GM18909 (cell line): ENCODE results near the gene WDR49.

ENCODE experiments used
- ATAC-seq: cut with Tn5 transposase; IDR thresholded peaks from one replicate; pipeline ENCODE4 v1.9.1; 2021; ENCODE audit warnings: mild to moderate bottlenecking; ENCODE audit not compliant: unreplicated experiment, poor library complexity

WDR49 gene

DNA sequence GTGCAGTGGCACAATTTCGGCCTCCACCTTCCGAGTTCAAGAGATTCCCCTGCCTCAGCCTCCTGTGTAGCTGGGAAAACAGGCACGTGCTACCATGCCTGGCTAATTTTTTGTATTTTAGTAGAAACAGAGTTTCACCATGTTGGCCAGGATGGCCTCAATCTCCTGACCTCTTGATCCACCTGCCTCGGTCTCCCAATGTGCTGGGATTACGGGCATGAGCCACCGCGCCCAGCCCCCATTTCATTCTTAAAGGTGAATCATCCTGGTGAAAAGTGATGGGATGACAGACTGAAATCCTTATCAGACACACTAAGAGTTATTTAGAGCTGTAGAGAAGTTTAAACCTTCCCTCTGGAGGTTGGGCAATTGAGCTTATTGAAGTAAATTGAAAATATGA lies 155.8 kb downstream of the WDR49 start:
- no peak for ATAC-seq

DNA sequence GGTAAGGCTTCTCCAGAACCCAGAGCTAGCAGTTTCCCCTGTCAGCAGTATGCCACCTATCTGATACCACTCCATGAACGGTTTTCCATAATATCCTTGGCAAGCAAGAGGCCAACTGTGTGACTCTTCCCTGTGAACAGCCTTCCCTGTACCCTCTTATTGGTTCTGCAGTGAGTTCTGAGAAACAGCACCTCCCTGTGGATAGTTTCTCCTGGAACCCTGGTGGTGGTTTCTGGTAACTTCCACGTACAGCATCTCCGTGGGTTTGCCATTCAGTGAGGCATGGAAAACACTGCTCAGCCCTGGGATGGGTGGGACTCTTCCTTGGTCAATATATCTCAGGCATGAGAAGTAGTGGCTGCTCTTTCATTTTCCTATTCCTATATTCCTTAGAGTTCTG lies 160.5 kb downstream of the WDR49 start:
- peak; percentile 42 for ATAC-seq

DNA sequence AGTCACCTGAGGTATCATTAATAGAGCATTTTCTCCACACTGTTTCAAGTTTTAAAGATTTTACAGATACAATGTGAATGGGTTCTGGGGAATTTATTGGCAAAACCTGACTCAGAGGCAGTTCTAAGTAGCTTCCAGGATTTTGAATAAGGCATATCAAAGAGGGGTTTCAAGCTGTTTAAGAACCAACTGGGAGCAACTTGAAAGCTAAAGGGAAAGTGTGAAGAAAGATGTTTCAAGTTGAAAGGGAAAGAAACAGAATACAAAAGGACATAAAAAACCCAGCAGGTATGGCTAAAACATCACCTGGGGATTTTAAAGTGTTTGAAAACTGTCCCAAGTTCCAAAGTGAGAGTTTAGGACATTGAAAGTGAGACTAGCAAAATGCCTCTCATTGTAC lies 162.1 kb downstream of the WDR49 start:
- ATAC-seq = no peak

DNA sequence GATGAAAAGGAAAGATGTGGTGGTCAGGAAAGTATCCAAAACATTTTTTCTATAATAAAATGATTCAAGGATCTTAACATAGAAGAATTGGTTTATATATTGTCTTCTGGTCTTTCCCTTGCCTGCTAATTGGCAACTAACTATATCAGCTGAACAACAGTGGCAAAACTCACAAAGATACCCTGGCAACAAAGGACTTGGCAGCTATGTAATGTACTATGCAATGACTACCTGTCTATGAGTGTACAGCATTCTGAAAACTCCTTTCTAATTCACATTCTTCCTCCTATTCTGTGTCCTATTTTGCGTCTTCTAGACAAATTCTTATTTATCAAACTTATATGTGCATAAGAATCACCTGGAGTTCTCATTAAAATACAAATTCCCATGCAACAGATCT lies 164.2 kb downstream of the WDR49 start:
- ATAC-seq = no peak

DNA sequence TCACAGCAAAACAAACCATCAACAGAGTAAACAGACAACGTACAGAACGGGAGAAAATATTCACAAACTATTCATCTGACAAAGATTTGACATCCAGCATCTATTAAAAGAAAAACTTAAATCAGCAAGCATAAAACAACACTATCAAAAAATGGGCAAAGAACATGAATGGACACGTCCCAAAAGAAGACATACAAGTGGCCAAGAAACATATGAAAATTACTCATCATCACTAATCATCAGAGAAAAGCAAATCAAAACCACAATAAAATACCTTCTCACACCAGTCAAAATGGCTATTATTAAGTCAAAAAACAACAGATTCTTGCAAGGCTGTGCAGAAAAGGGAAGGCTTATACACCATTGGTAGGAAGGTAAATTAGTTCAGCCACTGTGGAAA lies 166.2 kb downstream of the WDR49 start:
- no peak for ATAC-seq

DNA sequence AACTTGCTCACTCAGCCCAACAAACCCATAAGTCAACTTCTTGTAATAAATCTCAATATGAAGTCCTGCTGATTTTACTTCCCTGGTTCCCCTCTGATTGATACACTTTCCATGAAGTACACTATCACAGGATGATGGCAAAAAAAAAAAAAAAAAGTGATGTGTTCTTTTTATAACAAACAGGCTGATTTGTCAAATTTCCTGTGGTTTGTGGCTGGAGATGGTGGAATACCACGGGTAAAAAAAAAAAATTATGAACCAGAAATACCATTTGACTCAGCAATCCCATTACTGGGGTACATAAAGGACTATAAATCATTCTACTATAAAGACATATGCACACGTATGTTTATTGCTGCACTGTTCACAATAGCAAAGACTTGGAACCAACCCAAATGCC lies 169.2 kb downstream of the WDR49 start:
- no peak for ATAC-seq

DNA sequence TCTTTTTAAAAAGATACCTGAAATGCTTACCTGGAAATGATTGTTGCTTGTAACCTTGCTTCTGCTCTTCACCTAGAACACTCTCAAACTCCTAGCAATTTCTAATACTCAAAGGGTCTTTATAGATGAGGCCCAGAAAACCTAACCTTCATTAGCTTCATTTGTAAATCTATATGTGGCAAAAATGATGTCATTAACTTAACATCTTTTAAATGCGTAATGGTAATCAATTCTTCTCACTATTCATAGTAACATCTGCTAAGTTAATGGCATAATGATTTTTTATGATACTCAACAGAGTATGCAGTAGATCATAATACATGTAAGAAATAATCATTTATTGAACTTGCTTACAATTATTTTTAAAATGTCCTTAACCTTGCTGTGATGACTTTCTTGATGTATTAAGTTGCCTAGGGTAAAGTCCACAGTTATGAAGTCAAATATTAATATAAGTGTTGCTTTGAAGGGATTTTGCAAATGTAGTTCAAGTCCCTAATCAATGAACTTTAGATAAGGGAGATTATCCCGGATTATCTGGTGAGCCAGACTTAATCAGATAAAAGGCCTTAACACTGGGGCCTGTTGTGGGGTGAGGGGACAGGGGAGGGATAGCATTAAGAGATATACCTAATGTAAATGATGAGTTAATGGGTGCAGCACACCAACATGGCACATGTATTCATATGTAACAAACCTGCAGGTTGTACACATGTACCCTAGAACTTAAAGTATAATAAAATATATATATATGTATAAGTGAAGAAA lies 169.8 kb downstream of the WDR49 start:
- ATAC-seq = no peak

DNA sequence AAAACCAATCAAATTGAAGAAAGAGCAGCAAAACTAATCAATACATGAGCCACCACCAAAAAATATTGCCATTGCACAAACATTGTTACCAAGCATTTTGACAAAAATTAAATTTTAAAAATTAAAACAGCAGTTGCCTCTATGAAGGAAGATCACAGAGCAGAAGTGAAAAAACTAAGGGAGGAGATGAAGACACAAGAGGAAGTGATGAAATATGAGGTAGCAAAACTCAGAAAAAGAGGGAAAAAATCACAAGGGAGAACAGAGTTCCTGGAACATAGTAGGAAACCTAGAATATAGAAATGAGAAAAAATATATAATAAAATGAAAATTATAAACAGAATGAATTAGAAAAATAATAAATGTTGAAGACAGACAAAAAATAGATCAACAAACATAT lies 172.6 kb downstream of the WDR49 start:
- ATAC-seq = no peak

DNA sequence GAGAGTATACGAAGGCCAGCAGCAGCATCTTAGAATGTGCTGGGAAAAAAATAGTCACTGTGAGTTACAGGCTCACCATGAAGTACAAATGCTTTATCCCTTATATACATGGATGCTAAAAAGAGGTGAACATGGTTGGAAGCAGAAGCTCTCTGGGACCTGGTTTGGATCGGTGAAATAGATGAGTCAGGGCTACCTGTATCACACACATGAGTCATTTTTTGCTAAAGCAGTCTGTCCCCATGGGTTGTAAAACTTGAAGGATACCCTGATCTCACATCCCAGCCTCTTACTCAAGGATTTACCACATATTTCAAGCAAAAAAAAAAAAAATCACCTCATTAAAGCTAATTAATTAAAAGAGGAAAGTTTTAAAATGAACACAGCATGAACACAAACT lies 173.0 kb downstream of the WDR49 start:
- ATAC-seq = no peak

DNA sequence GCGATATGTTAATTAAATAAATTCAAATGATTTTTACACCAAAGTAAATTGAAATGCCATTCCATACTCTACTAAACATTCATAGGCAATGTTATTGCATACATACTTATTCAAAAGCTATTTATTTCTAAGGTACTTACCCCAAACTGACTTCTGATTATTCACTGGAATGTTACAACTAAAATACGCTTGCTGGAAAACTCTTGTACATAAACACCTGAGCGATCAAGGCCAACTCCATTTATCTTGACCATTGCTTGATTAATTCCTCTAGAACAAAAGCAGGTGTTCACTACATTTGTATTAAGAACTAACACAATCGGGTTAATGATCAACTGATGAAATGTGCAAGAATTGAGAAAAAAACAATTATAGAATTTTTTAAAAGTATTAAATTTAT lies 179.9 kb downstream of the WDR49 start, which contains the start of gene SERPINI2:
Gene SERPINI2, minus strand, starts transcription at position 180 of the 400 bp plus-strand sequence. CDS start 2,208 bp downstream, outside the sequence.
- no peak for ATAC-seq

DNA sequence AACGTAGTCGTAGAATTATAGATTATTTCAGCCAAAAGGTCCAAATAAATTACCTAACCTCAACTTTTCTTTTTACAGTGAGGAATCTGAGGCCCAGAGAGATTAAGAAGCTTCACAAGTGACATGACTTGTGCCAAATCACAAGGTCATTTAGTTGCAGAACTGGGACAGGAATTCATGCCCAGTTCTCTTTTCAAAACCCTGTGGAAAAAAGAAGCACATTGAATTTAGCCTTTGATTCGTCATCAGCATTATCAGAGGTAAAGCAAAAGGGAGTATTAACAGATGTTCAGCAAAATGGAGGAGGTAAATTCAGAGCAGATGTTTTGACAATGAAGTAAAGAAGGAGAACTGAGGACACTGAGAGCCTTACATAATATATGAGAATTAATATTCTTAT lies 184.4 kb downstream of the WDR49 start:
- ATAC-seq = no peak

DNA sequence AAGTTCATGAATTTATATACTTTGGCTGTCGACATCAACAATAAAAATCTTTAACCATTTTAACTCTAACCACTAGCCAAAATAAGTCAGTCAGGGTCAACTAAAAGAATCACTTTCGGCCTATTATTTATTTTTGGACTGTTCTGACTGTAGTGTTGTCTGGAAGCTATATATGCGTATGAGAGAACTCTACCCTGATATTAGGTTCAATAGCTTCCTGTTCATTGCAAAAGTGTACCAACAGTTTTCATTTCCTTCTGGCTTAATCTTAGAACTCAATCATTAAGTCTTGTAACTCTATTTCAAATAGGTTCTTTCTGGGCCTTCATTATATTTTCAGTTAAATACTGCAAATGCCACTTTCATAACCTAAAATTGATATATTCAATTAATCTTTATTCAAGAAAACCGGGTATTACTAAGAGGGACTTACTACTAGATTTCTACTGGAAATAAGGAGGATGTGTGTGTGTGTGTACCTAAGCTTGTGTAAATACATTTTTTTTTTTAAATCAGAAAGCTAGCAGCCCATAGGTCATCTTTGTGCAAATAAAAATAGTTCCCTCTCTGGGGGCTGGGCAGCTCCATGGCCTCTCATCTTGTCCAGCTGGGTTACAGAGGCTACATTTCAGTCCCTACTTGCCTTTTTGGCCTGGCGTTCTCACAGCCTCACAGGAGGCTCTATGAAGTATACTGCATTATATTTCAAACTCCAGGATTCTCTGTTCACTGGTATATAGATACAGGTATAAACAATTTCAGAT lies 185.7 kb downstream of the WDR49 start:
- ATAC-seq = no peak

DNA sequence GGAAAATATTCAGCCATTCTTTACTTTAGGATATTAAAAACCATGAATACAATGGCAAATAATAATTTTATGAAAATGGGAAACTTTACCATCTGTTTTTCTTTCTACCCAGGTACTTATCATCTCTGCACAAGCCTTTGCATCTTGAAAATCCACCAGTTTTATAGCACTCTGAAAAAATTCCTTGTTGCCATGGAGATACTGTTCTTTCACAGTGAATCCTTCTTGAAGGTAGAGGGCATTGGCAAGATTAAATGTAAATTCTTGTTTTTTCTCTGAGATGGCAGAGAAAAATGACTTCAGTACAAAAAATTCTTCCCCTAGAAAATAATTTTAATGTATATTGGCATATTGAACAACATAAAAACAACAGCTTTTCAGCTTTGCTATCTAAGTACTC lies 186.8 kb downstream of the WDR49 start:
- ATAC-seq = no peak

DNA sequence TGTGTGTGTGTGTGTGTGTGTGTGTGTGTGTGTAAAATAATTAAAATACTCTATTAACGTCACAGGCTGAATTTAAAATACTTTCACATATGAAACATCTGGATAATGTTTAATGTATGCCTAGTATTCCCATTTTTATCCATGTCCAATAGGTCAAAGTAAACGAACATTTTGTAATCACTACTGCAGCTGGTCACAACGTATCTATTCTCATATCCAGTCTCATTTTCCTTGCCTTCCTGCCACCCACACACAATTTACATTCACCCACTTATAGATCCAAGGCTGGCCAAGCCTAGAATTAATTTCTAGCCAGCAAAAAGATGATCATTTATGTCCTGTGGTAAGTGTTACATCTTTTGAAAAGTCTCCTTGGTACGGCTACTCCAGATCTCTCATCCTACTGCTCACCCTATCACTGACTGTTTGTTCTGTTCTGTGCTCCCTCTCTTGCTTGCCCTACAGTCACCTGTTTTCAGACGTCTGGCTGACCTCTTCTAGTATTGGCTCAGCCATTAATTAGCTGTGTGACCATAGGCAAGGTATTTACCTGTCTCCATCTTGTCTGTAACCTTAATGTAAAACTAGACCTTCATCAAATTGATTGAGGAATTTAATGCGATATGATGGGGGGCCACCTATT lies 197.5 kb downstream of the WDR49 start:
- ATAC-seq = no peak

DNA sequence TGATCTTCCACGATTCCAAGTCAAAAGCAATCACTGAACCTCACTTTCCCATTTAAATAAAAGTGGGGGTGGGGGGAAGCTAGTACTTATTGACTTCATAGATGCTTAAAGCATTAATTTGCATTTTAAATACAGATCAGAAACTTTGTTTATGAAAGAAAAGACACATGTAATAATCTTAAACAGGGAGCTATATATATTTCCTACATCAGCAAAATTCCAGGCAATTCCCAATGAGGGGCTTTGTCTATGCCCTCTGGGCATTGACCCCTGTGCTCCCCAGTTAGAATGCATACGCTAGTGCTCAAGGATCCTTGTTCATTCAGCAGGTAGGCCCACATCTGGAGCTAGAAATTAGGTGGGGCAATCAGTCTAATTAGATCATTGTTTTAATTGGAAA lies 199.9 kb downstream of the WDR49 start:
- no peak for ATAC-seq

DNA sequence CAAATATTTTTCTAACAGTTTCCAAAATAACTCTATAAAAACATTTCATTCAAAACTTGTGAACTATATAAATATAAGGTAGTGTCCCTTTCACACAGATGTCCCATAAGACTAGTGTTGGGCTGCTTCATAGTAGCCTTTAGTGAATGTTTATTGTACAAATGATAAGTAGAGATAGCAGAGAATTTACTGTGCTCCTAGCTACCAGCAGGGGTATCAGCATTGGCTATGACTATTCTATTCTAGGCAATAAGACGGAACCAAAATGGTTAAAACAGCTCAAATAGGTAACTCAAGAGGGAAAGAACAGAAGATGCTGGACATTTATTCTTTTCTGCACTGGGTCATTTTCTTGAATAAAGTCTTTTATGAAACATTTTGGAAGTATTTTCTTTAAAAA lies 202.5 kb downstream of the WDR49 start:
- ATAC-seq = no peak

DNA sequence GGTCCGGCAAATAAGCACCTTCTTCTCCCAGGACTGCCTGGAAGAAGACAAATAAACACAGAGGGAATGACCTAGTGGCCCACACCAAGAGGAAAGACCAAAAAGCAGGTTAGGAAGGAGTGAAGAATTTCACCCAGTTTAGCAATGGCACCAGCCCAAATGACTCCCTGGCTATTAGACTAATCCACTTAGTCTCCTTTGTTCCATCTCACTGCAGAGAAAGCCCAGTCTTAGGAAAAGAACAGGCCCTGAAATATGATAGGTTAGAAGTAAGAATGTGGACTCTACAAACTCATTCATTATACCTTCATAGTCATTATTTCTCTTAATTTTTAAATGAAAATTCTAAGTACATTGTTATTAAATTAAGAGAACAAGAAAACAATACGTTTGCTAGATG lies 203.1 kb downstream of the WDR49 start:
- no peak for ATAC-seq

DNA sequence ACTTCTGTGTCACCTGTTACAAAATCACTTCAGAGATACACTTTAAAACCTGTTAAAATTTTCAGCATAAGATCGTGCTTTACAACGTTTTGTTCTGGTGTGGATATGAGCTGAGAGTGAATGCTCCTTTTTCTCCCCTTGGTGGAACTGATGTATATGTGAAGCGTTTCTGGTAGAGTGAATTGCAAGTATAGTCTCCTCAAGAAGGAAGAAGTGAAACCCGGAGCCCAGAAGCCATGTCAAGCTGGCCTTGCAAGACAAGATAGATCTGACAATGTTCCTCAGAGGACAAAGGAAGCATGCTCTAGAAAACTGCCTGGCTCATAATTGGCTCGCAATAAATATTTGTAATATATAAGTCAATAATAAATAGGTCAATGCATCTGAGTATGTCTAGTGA lies 203.5 kb downstream of the WDR49 start:
- peak; percentile 69 for ATAC-seq

DNA sequence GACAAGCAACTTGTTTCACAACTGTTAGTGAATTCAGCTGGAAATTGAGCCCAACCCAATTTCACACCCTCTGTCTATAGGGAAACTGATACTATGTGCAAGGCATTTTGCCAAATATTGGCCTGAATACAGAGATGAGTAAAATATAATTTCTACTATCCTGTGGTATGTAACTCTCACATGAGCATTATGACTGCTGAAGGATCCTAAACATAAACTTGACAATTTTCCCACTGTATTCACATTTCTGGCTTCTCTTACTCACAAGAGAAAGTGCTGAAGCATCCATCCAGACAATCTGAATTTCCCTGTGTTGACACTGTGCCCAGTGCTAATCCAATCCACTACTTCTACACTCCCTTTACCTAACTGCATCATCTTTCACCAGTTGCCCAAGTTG lies 208.3 kb downstream of the WDR49 start:
- no peak for ATAC-seq

DNA sequence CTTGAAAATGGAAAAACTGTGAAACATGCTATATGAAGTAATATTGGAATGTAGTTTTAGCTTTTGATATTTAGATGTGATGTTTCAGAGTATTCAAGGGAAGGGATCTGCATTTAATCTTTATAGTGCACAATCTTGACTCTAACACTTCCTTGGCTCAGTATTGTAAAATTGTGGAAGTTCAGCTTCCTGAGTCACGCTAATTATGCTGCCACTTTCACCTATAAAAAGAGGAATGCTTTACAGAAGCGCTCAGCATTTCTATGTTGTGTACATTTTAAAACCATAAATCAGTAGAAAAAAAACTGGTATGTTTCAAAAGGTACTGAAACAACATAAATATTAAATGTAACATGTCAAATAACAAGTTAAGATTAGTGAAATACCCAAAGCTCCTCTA lies 212.5 kb downstream of the WDR49 start:
- no peak for ATAC-seq

DNA sequence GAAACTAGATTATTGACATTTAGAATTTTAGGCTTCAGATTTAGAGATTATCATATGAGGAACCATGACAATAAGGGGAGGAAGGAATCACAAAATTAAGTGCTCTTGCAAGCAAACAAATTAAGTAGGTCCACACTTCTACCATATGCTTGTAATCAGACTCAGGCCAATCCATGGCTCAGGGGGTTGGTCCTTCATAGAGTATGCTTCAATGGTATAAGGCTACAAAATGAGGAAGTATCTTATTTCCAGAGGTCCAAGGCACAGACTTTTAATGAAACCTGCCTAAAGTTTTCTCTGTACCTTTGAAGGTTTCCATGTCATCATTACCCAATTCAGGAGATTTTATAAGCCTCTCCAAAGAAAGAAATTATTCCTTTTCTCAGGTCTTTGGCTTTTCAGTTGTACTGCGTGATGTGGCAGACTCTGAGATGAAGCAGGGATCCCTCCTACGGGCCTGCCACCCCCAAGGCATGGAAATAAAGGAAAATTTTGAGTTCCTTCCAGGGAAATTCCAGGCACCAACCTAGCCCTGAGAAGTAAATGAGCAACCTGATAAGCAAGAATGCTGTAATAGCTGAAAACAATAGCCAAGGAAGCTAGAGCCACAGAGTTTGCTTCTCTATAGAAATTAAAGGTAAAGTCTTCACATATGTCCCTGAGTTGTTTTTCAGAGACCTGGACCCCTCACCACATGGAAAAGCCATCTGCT lies 216.2 kb downstream of the WDR49 start:
- ATAC-seq = no peak
